H1 (cell line): Measurements from ENCODE around the gene NOL4L. TPM values are rescaled to one million over a fixed set of nuclear protein-coding genes. Genes with fewer than 3 reads are reported as not detected.

Source experiments
- CTCF ChIA-PET: fragments of 300-600 bp; sonication (Branson Sonifier 250); formaldehyde crosslinking; loops from one replicate; lab custom pipeline; 2021; ENCODE audit not compliant: partially characterized antibody; lab: Charles Lee
- POLR2A ChIA-PET: fragments of 300-600 bp; sonication (Branson Sonifier 250); formaldehyde crosslinking; loops from one replicate; lab custom pipeline; 2021; ENCODE audit warnings: inconsistent platforms; ENCODE audit not compliant: partially characterized antibody; lab: Charles Lee
- DNase-seq, 2 experiments: peaks; one replicate each; pipeline versions ENCODE4 v3.0.0 to v3.0.0-alpha.2; 2010 to 2022; ENCODE audit warnings: low spot score in 2 of 2, low read depth in 1 of 2, mixed read lengths in 1 of 2
- FAIRE-seq: peaks from 2 replicates; lab custom pipeline; 2011; peaks lifted over from hg19 to GRCh38; lab: Jason Lieb, UNC
- H2AFZ ChIP-seq: 2 replicates; pipeline ENCODE4 v1.8.1; 2012; ENCODE audit warnings: low read length, inconsistent platforms
- H2AK5ac ChIP-seq: 2 replicates; pipeline ENCODE4 v1.6.1; 2013; ENCODE audit warnings: low read depth, low read length
- H2BK120ac ChIP-seq: replicated peaks from 2 replicates; pipeline ENCODE3; 2013; ENCODE audit warnings: low read depth, low read length, inconsistent platforms
- H2BK12ac ChIP-seq: 2 replicates; pipeline ENCODE4 v1.6.1; 2013; ENCODE audit warnings: low read depth, low read length
- H2BK15ac ChIP-seq: 2 replicates; pipeline ENCODE4 v1.6.1; 2013; ENCODE audit warnings: low read length
- H2BK20ac ChIP-seq: 2 replicates; pipeline ENCODE4 v1.6.1; 2013; ENCODE audit warnings: low read length
- H2BK5ac ChIP-seq: 2 replicates; pipeline ENCODE4 v1.6.1; 2013; ENCODE audit warnings: low read depth, low read length
- H3K14ac ChIP-seq: 2 replicates; pipeline ENCODE4 v1.6.1; 2013; ENCODE audit warnings: inconsistent platforms; ENCODE audit not compliant: insufficient read length
- H3K18ac ChIP-seq: 2 replicates; pipeline ENCODE4 v1.6.1; 2013; ENCODE audit warnings: low read length; ENCODE audit errors: extremely low read depth
- H3K23ac ChIP-seq: 2 replicates; pipeline ENCODE4 v1.6.1; 2013; ENCODE audit warnings: inconsistent platforms; ENCODE audit not compliant: insufficient read length
- H3K23me2 ChIP-seq: 2 replicates; pipeline ENCODE4 v1.6.1; 2013; ENCODE audit warnings: low read depth, low read length
- H3K27ac ChIP-seq: 2 replicates; pipeline ENCODE4 v1.6.1; 2011; ENCODE audit warnings: low read depth, low read length, inconsistent platforms
- H3K27me3 ChIP-seq, 4 experiments: replicated peaks in 1 of 4; 1 replicate in 1 of 4; 2 replicates in 3 of 4; pipeline versions ENCODE4 v1.6.1 to v1.8.1; 2011 to 2013; ENCODE audit warnings: low read length in 3 of 4, mild to moderate bottlenecking in 3 of 4, inconsistent platforms in 2 of 4, mixed read lengths in 2 of 4, moderate library complexity in 1 of 4; ENCODE audit not compliant: control insufficient read depth in 3 of 4, insufficient read depth in 3 of 4; ENCODE audit errors: extremely low read depth in 1 of 4
- H3K36me3 ChIP-seq, 4 experiments: 2 replicates each; pipeline versions ENCODE4 v1.6.1 to v1.8.1; 2011 to 2013; ENCODE audit warnings: mild to moderate bottlenecking in 4 of 4, low read length in 3 of 4, moderate library complexity in 2 of 4, control low read depth in 1 of 4, inconsistent platforms in 1 of 4; ENCODE audit not compliant: insufficient read depth in 4 of 4, control insufficient read depth in 2 of 4
- H3K4ac ChIP-seq: replicated peaks from 2 replicates; pipeline ENCODE3; 2013; ENCODE audit warnings: low read length, low read depth, mixed read lengths, inconsistent platforms; ENCODE audit not compliant: insufficient read length
- H3K4me1 ChIP-seq, 4 experiments: replicated peaks in 1 of 4; 1 replicate in 1 of 4; 2 replicates in 3 of 4; pipeline versions ENCODE4 v1.6.1 to v1.8.1; 2011 to 2013; ENCODE audit warnings: low read length in 3 of 4, inconsistent platforms in 2 of 4, mixed read lengths in 1 of 4; ENCODE audit not compliant: insufficient read depth in 4 of 4, control insufficient read depth in 3 of 4
- H3K4me2 ChIP-seq, 2 experiments: 2 replicates each; pipeline versions ENCODE4 v1.6.1 to v1.8.1; 2011 to 2013; ENCODE audit warnings: low read depth in 2 of 2, low read length in 2 of 2, control low read depth in 1 of 2, inconsistent platforms in 1 of 2, mild to moderate bottlenecking in 1 of 2; ENCODE audit not compliant: insufficient read depth in 1 of 2
- H3K4me3 ChIP-seq, 4 experiments: fragments of 200-600, 300-600 bp in 1 of 4; sonication (generic), shearing (Covaris generic), sonication (Bioruptor Twin) in 1 of 4; 2 replicates each; pipeline versions ENCODE4 v1.5.1 to v1.8.1; 2011 to 2016; ENCODE audit warnings: low read length in 4 of 4, low read depth in 3 of 4, control low read depth in 2 of 4, inconsistent platforms in 2 of 4, mild to moderate bottlenecking in 2 of 4, mixed read lengths in 1 of 4, moderate library complexity in 1 of 4; ENCODE audit not compliant: insufficient read depth in 2 of 4; ENCODE audit errors: extremely low read depth in 1 of 4
- H3K56ac ChIP-seq: replicated peaks from 2 replicates; pipeline ENCODE3; 2013; ENCODE audit warnings: low read depth, mild to moderate bottlenecking, mixed read lengths, low read length, inconsistent platforms; ENCODE audit not compliant: insufficient read length
- H3K79me1 ChIP-seq: 2 replicates; pipeline ENCODE4 v1.6.1; 2013; ENCODE audit warnings: low read depth, low read length, control low read depth
- H3K79me2 ChIP-seq, 2 experiments: 2 replicates each; pipeline versions ENCODE4 v1.6.1 to v1.8.1; 2012 to 2013; ENCODE audit warnings: low read length in 2 of 2, mild to moderate bottlenecking in 2 of 2, inconsistent platforms in 1 of 2; ENCODE audit not compliant: insufficient read depth in 2 of 2, control insufficient read depth in 1 of 2
- H3K9ac ChIP-seq, 4 experiments: replicated peaks in 1 of 4; 1 replicate in 1 of 4; 2 replicates in 3 of 4; pipeline versions ENCODE4 v1.6.1 to v1.8.1; 2011 to 2013; ENCODE audit warnings: low read depth in 3 of 4, low read length in 3 of 4, control low read depth in 2 of 4, mild to moderate bottlenecking in 2 of 4, moderate library complexity in 2 of 4, inconsistent platforms in 1 of 4; ENCODE audit errors: extremely low read depth in 1 of 4
- H3K9me3 ChIP-seq, 2 experiments: 2 replicates each; pipeline versions ENCODE4 v1.6.1 to v1.8.1; 2012 to 2013; ENCODE audit warnings: mild to moderate bottlenecking in 2 of 2, moderate library complexity in 2 of 2, control low read depth in 1 of 2, inconsistent platforms in 1 of 2, low read depth in 1 of 2, low read length in 1 of 2, mixed read lengths in 1 of 2; ENCODE audit not compliant: insufficient read depth in 2 of 2
- H4K20me1 ChIP-seq, 2 experiments: replicated peaks in 1 of 2; 2 replicates each; pipeline versions ENCODE3 to v1.8.1; 2011 to 2013; ENCODE audit warnings: inconsistent platforms in 2 of 2, low read length in 2 of 2, mild to moderate bottlenecking in 1 of 2; ENCODE audit not compliant: insufficient read depth in 2 of 2, control insufficient read depth in 1 of 2
- H4K5ac ChIP-seq: 2 replicates; pipeline ENCODE4 v1.6.1; 2013; ENCODE audit warnings: low read length, low read depth, mixed read lengths, inconsistent platforms; ENCODE audit not compliant: insufficient read length
- H4K8ac ChIP-seq: 2 replicates; pipeline ENCODE4 v1.8.0; 2013; ENCODE audit warnings: mild to moderate bottlenecking, moderate library complexity, low read length, inconsistent platforms; ENCODE audit not compliant: insufficient read depth; ENCODE audit errors: extremely low read depth
- H4K91ac ChIP-seq: replicated peaks from 2 replicates; pipeline ENCODE3; 2013; ENCODE audit warnings: low read length, mixed read lengths, inconsistent platforms; ENCODE audit not compliant: insufficient read length
- BACH1 ChIP-seq: IDR thresholded peaks from 2 replicates; pipeline ENCODE4 v1.6.1; 2012; ENCODE audit warnings: low read length, improper control_type of control experiment
- CHD2 ChIP-seq: IDR thresholded peaks from 2 replicates; pipeline ENCODE4 v1.6.1; 2012; ENCODE audit warnings: low read length, improper control_type of control experiment
- E2F6 ChIP-seq: IDR thresholded peaks from 2 replicates; pipeline ENCODE4 v1.6.1; 2012; ENCODE audit warnings: inconsistent platforms
- GTF2F1 ChIP-seq: IDR thresholded peaks from 2 replicates; pipeline ENCODE4 v1.6.1; 2012; ENCODE audit warnings: low read depth, low read length, improper control_type of control experiment, borderline replicate concordance
- HDAC6 ChIP-seq: IDR thresholded peaks from one replicate; pipeline ENCODE4 v1.7.1; 2012; ENCODE audit warnings: low read depth, mild to moderate bottlenecking, inconsistent platforms, low read length, moderate library complexity
- JUN ChIP-seq: IDR thresholded peaks from 2 replicates; pipeline ENCODE4 v1.6.1; 2011; ENCODE audit warnings: low read depth, mild to moderate bottlenecking, improper control_type of control experiment, low read length
- KDM1A ChIP-seq: fragments of 200-600, 300-600 bp; sonication (generic); IDR thresholded peaks from 2 replicates; pipeline ENCODE4 v1.7.1; 2016; ENCODE audit warnings: mild to moderate bottlenecking, low read length, borderline replicate concordance
- PHF8 ChIP-seq: fragments of 200-600 bp; sonication (generic); conservative IDR thresholded peaks from 2 replicates; pipeline ENCODE4 v1.7.1; 2012; ENCODE audit warnings: low read depth, mild to moderate bottlenecking, inconsistent platforms, low read length, moderate library complexity
- RNF2 ChIP-seq: fragments of 200-900, 300-1000 bp; sonication (generic); IDR thresholded peaks from 2 replicates; pipeline ENCODE4 v1.7.1; 2016; ENCODE audit warnings: borderline replicate concordance, low read depth, mild to moderate bottlenecking, antibody characterized with exemption, low read length; ENCODE audit not compliant: poor library complexity, severe bottlenecking; ENCODE audit errors: missing control alignments
- SP2 ChIP-seq: IDR thresholded peaks from 2 replicates; pipeline ENCODE4 v1.6.1; 2012; ENCODE audit warnings: mild to moderate bottlenecking, low read length, inconsistent platforms
- TBP ChIP-seq: IDR thresholded peaks from 2 replicates; pipeline ENCODE4 v1.6.1; 2011; ENCODE audit warnings: low read depth, low read length, improper control_type of control experiment
- WGBS, 2 experiments: shearing (Covaris generic) in 1 of 2; methylation state at CpG; one replicate each; pipeline versions ENCODE4 v1.1.6 to v1.1.7; 2013 to 2015; ENCODE audit warnings: low lambda C conversion rate in 2 of 2, mixed read lengths in 2 of 2, inconsistent platforms in 1 of 2, low coverage in 1 of 2, missing lambda C conversion rate in 1 of 2; ENCODE audit not compliant: insufficient replicate concordance in 2 of 2, insufficient coverage in 1 of 2, insufficient read length in 1 of 2; ENCODE audit errors: extremely low coverage in 1 of 2, missing lambda C conversion rate in 1 of 2; 5-methylcytosine and 5-hydroxymethylcytosine counted together
- polyA plus RNA-seq, 7 experiments: library from polyadenylated mRNA; depleted of rRNA in 3 of 7; stranded (reverse) in 5 of 7; unstranded in 2 of 7; fragments of >200 nt in 5 of 7; fragments of 200-250 nt in 2 of 7; gene quantifications; 1 replicate in 5 of 7; 2 replicates in 1 of 7; 4 replicates in 1 of 7; pipeline versions ENCODE4 v1.2.1 to v1.2.3, GENCODE V29; 2011 to 2013; ENCODE audit warnings: missing spikeins in 2 of 7, mixed read lengths in 2 of 7
- total RNA-seq: library from RNA; stranded (reverse); fragmentation: NEBNext Ultra II Directional; extraction: Animal tissue kit (Norgen Biotek cat#: 25700); gene quantifications from 2 replicates; pipeline ENCODE4 v1.2.1, GENCODE V29; 2021

Gene NOL4L
- total and polyA plus RNA-seq, 2 of the 8 experiments (the other 6 are each of a cell fraction or from before 2014, with no cell fraction given): 15.3 to 23.7 TPM

GRCh38 chr20:32396646-32397160, 188.4 kb downstream of the NOL4L start:
- no peak overlapping the region for H3K27ac ChIP-seq
- H3K23ac ChIP-seq: no peak overlapping the region
- H2AK5ac ChIP-seq: no peak overlapping the region
- no peak overlapping the region for H3K14ac ChIP-seq
- H2BK5ac ChIP-seq: no peak overlapping the region
- no peak overlapping the region for H4K8ac ChIP-seq
- ChIA-PET POLR2A (no interaction called here), CTCF (no interaction called here)
- FAIRE-seq: no peak
- H4K91ac ChIP-seq: no peak overlapping the region
- H3K18ac ChIP-seq: no peak overlapping the region
- H3K4ac ChIP-seq: no peak overlapping the region
- peaks cover 0 to 2% of the 10 kb centered on the region in 2 experiments for H4K20me1 ChIP-seq
- H4K5ac ChIP-seq: no peak overlapping the region
- H3K23me2 ChIP-seq: no peaks in the 10 kb centered on the region
- no peak overlapping the region for H3K4me2 ChIP-seq
- no peak overlapping the region for H3K4me3 ChIP-seq
- no peak overlapping the region for H2BK12ac ChIP-seq
- no peak for TF ChIP-seq PHF8
- TF ChIP-seq E2F6: no peak
- no peak for TF ChIP-seq RNF2
- TF ChIP-seq CHD2: no peak
- TF ChIP-seq JUN: no peak
- TF ChIP-seq KDM1A: no peak
- TF ChIP-seq HDAC6: no peak
- no peak for TF ChIP-seq SP2
- no peak for TF ChIP-seq TBP
- TF ChIP-seq BACH1: no peak
- TF ChIP-seq GTF2F1: no peak
- no peaks in the 10 kb centered on the region for H3K27me3 ChIP-seq
- H3K79me1 ChIP-seq: no peaks in the 10 kb centered on the region
- no peak overlapping the region for H2BK120ac ChIP-seq
- no peak overlapping the region for H2AFZ ChIP-seq
- no peak overlapping the region for H3K9ac ChIP-seq
- no peak overlapping the region for H2BK15ac ChIP-seq
- H3K79me2 ChIP-seq: no peaks in the 10 kb centered on the region
- DNase-seq: no peak
- H3K56ac ChIP-seq: no peak overlapping the region
- no peaks in the 10 kb centered on the region for H3K4me1 ChIP-seq
- no peaks in the 10 kb centered on the region for H3K9me3 ChIP-seq
- H2BK20ac ChIP-seq: no peak overlapping the region
- H3K36me3 ChIP-seq: no peaks in the 10 kb centered on the region
- WGBS, 2 experiments: no CpG with 5 or more reads among the region's 3 CpGs
